Measurements from ENCODE around the gene FYN.

- TF ChIP-seq CTCF (tag by site-specific recombination; IDR thresholded peaks at IDR 0.05) (no peak), ZNF645 (tag by site-specific recombination; IDR thresholded peaks at IDR 0.05) (no peak), RBAK (tag by site-specific recombination; IDR thresholded peaks at IDR 0.05) (no peak), ZNF596 (tag by site-specific recombination; IDR thresholded peaks at IDR 0.05) (no peak), REST (tag by site-specific recombination; IDR thresholded peaks at IDR 0.05) (no peak), ZNF76 (tag by site-specific recombination; IDR thresholded peaks at IDR 0.05; ENCODE audit: borderline replicate concordance, low read depth) (no peak), ZNF138 (tag by site-specific recombination; IDR thresholded peaks at IDR 0.05; ENCODE audit: borderline replicate concordance) (no peak), ZNF426 (tag by site-specific recombination; IDR thresholded peaks at IDR 0.05) (no peak)
Measured at GRCh38 chr6:111781041-111781708, 92.1 kb downstream of the FYN start.

Measured in HEK293 (cell line).